HepG2 (cell line): Measurements from ENCODE around the gene NFYC. TPM values are rescaled to one million over a fixed set of nuclear protein-coding genes. Genes with fewer than 3 reads are reported as not detected.

ENCODE experiments used
- BHLHE40 ChIP-seq: IDR thresholded peaks from 2 replicates; pipeline ENCODE4 v1.6.1; 2011; ENCODE audit warnings: low read length, improper control_type of control experiment
- CREB1 ChIP-seq, 2 experiments: fragments of 450-650 bp in 1 of 2; IDR thresholded peaks; 2 replicates each; pipeline ENCODE4 v1.6.1; 2016 to 2017; ENCODE audit warnings: control low read depth in 1 of 2, mild to moderate bottlenecking in 1 of 2, missing compliant biosample characterization in 1 of 2, missing genetic modification characterization in 1 of 2
- GTF3A ChIP-seq: sonication (generic); formaldehyde crosslinking; conservative IDR thresholded peaks from 2 replicates; pipeline ENCODE4 v1.4.0; 2020; ENCODE audit warnings: mild to moderate bottlenecking, missing genetic modification reagents
- JDP2 ChIP-seq: sonication (generic); formaldehyde crosslinking; IDR thresholded peaks from 2 replicates; pipeline ENCODE4 v1.8.1; 2022; ENCODE audit warnings: missing genetic modification reagents, borderline replicate concordance
- KDM4B ChIP-seq: sonication (generic); formaldehyde crosslinking; IDR thresholded peaks from 2 replicates; pipeline ENCODE4 v1.4.0; 2020; ENCODE audit warnings: missing genetic modification reagents
- KDM5A ChIP-seq: fragments of 200-600 bp; sonication (generic); IDR thresholded peaks from 2 replicates; pipeline ENCODE4 v1.7.0; 2018; ENCODE audit warnings: antibody characterized with exemption, mild to moderate bottlenecking, low read length, borderline replicate concordance
- MAFK ChIP-seq, 2 experiments: IDR thresholded peaks in 1 of 2; conservative IDR thresholded peaks in 1 of 2; 2 replicates each; pipeline ENCODE4 v1.6.1; 2011; ENCODE audit warnings: improper control_type of control experiment in 2 of 2, low read length in 2 of 2
- MIER3 ChIP-seq: IDR thresholded peaks from 2 replicates; pipeline ENCODE4 v1.6.1; 2016; ENCODE audit warnings: missing compliant biosample characterization, borderline replicate concordance
- NKX3-1 ChIP-seq: sonication (generic); formaldehyde crosslinking; IDR thresholded peaks from 2 replicates; pipeline ENCODE4 v1.5.0; 2020; ENCODE audit warnings: missing genetic modification reagents
- PAX8 ChIP-seq: sonication (generic); formaldehyde crosslinking; IDR thresholded peaks from 2 replicates; pipeline ENCODE4 v1.8.0; 2022; ENCODE audit warnings: mild to moderate bottlenecking, missing genetic modification reagents, borderline replicate concordance
- POLR2AphosphoS5 ChIP-seq: IDR thresholded peaks from 2 replicates; pipeline ENCODE4 v1.6.1; 2012; ENCODE audit warnings: low read depth, low read length
- SETDB1 ChIP-seq: sonication (generic); formaldehyde crosslinking; IDR thresholded peaks from 2 replicates; pipeline ENCODE4 v1.5.1; 2020; ENCODE audit warnings: missing genetic modification reagents, mild to moderate bottlenecking, borderline replicate concordance
- SOX13 ChIP-seq, 3 experiments: fragments of 450-650 bp in 1 of 3; sonication (generic) in 1 of 3; formaldehyde crosslinking in 1 of 3; IDR thresholded peaks in 2 of 3; conservative IDR thresholded peaks in 1 of 3; 2 replicates each; pipeline versions ENCODE4 v1.5.0 to v1.6.1; 2016 to 2020; ENCODE audit warnings: antibody characterized with exemption in 1 of 3, mild to moderate bottlenecking in 1 of 3, missing compliant biosample characterization in 1 of 3, missing genetic modification reagents in 1 of 3, moderate library complexity in 1 of 3
- TBX2 ChIP-seq: sonication (generic); formaldehyde crosslinking; IDR thresholded peaks from 2 replicates; pipeline ENCODE4 v1.5.0; 2020; ENCODE audit warnings: missing genetic modification reagents, mild to moderate bottlenecking, borderline replicate concordance
- ZNF12 ChIP-seq: sonication (generic); formaldehyde crosslinking; IDR thresholded peaks from 2 replicates; pipeline ENCODE4 v1.5.0; 2020; ENCODE audit warnings: missing genetic modification reagents
- ZNF225 ChIP-seq: sonication (generic); formaldehyde crosslinking; IDR thresholded peaks from 2 replicates; pipeline ENCODE4 v1.4.0; 2020; ENCODE audit warnings: mild to moderate bottlenecking, missing genetic modification reagents
- ZNF709 ChIP-seq: sonication (generic); formaldehyde crosslinking; IDR thresholded peaks from 2 replicates; pipeline ENCODE4 v1.5.0; 2020; ENCODE audit warnings: mild to moderate bottlenecking, missing genetic modification reagents
- ZSCAN31 ChIP-seq: sonication (generic); formaldehyde crosslinking; IDR thresholded peaks from 2 replicates; pipeline ENCODE4 v1.5.0; 2020; ENCODE audit warnings: low read depth, mild to moderate bottlenecking, missing genetic modification reagents
- polyA plus RNA-seq, 8 experiments: library from polyadenylated mRNA; depleted of rRNA in 3 of 8; stranded (reverse) in 7 of 8; unstranded in 1 of 8; fragments of >200 nt; fragmentation: Illumina TruSeq in 4 of 8; extraction: Trizol in 4 of 8; gene quantifications; 2 replicates each; pipeline versions ENCODE4 v1.2.1 to v1.2.3, GENCODE V29; 2011 to 2016; ENCODE audit warnings: low read depth in 4 of 8, missing spikeins in 1 of 8, mixed read lengths in 1 of 8; ENCODE audit not compliant: insufficient read depth in 1 of 8
- total RNA-seq, 5 experiments: library from RNA; depleted of rRNA; stranded (reverse); fragments of >200 nt; fragmentation: Illumina TruSeq; extraction: Trizol; gene quantifications; 2 replicates each; pipeline ENCODE4 v1.2.3, GENCODE V29; 2016; ENCODE audit warnings: low read depth in 1 of 5
- TF ChIP-seq, protein P1 (sequence below): sonication (generic); formaldehyde crosslinking; IDR thresholded peaks from 2 replicates; pipeline ENCODE4 v1.5.0; 2020; ENCODE audit warnings: missing genetic modification reagents, mild to moderate bottlenecking, borderline replicate concordance
- TF ChIP-seq, protein P2 (sequence below): sonication (generic); formaldehyde crosslinking; IDR thresholded peaks from 2 replicates; pipeline ENCODE4 v1.8.0; 2022; ENCODE audit warnings: mild to moderate bottlenecking, missing genetic modification reagents, moderate library complexity
- TF ChIP-seq, protein P3 (sequence below): sonication (generic); formaldehyde crosslinking; IDR thresholded peaks from 2 replicates; pipeline ENCODE4 v1.4.0; 2020; ENCODE audit warnings: missing genetic modification reagents, mild to moderate bottlenecking, borderline replicate concordance
- TF ChIP-seq, protein P4 (sequence below): IDR thresholded peaks from 2 replicates; pipeline ENCODE4 v1.6.1; 2016; ENCODE audit warnings: missing compliant biosample characterization, missing genetic modification reagents, borderline replicate concordance

NFYC gene
- total and polyA plus RNA-seq, 2 of the 13 experiments (the other 11 are each of a cell fraction or from before 2014, with no cell fraction given) = 33.9 to 73.7 TPM

DNA sequence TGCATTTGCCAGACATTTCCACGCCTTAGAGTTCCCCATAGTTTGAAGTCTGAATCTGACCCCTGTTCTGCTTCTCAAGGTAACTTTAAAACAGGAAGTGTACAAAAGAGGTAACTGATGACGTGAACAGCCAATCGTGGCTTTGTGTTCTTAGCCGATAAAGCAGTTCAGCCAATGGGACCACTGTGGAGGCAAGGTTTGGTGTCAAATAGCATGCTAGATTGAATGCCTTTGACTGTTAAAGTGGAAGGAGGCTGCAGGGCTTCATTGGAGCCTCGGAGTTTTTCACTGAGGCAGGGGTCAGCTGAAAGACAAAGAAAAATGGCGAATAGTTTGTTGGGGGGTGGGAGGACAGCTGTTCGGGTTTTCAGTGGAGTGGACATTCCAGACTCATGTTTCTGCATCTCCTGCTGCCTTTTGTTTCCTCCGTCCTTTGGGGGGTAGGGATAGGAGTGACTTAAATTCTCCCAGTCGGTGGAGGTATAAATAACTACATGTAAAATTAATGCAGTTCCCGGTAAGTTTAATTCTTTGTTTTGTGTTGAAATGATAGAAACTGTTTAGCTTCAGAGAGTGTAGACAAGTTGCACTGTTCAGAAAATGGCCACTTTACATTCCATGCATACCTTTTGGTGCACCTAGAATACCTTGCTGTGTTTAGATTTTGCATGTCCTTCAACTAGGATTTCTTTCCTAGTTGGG is 17.7 kb downstream of the NFYC start (continued):
- TF ChIP-seq BHLHE40 (no peak), ZNF709 (CRISPR knock-in tag) (no peak), ZNF225 (CRISPR knock-in tag) (no peak), TBX2 (CRISPR knock-in tag) (no peak), JDP2 (no peak), SETDB1 (CRISPR knock-in tag) (no peak), MIER3 (CRISPR knock-in tag) (0 out of 2 replicates have a peak, but pooled peaks have one; percentile 29), ZSCAN31 (CRISPR knock-in tag) (no peak), POLR2AphosphoS5 (peak; percentile 93), KDM4B (CRISPR knock-in tag) (no peak), SOX13 (IDR thresholded peaks at IDR 0.05) (no peak), SOX13 (CRISPR knock-in tag; conservative IDR thresholded peaks at IDR 0.05 in 1 of 2, IDR thresholded peaks at IDR 0.05 in 1 of 2) (0 out of 4 replicates have a peak, but pooled peaks of 1 of the 2 experiments have one; percentile 35), NKX3-1 (CRISPR knock-in tag) (no peak), MAFK (conservative IDR thresholded peaks at IDR 0.05 in 1 of 2, IDR thresholded peaks at IDR 0.05 in 1 of 2; ENCODE audit: low read length in 2 of 2) (no peak), PAX8 (CRISPR knock-in tag) (no peak), CREB1 (IDR thresholded peaks at IDR 0.05) (peak; percentile 94), CREB1 (CRISPR knock-in tag; IDR thresholded peaks at IDR 0.05) (peak; percentile 95), GTF3A (CRISPR knock-in tag) (no peak), ZNF12 (CRISPR knock-in tag) (no peak), KDM5A (0 out of 2 replicates have a peak, but pooled peaks have one; percentile 76)
- TF ChIP-seq, protein P1, sequence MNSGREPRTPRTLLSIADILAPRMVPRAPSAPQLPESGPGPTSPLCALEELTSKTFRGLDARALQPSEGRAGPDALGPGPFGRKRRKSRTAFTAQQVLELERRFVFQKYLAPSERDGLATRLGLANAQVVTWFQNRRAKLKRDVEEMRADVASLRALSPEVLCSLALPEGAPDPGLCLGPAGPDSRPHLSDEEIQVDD (CRISPR knock-in tag) = no peak
- TF ChIP-seq, protein P2, sequence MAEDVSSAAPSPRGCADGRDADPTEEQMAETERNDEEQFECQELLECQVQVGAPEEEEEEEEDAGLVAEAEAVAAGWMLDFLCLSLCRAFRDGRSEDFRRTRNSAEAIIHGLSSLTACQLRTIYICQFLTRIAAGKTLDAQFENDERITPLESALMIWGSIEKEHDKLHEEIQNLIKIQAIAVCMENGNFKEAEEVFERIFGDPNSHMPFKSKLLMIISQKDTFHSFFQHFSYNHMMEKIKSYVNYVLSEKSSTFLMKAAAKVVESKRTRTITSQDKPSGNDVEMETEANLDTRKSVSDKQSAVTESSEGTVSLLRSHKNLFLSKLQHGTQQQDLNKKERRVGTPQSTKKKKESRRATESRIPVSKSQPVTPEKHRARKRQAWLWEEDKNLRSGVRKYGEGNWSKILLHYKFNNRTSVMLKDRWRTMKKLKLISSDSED = no peak
- TF ChIP-seq, protein P3, sequence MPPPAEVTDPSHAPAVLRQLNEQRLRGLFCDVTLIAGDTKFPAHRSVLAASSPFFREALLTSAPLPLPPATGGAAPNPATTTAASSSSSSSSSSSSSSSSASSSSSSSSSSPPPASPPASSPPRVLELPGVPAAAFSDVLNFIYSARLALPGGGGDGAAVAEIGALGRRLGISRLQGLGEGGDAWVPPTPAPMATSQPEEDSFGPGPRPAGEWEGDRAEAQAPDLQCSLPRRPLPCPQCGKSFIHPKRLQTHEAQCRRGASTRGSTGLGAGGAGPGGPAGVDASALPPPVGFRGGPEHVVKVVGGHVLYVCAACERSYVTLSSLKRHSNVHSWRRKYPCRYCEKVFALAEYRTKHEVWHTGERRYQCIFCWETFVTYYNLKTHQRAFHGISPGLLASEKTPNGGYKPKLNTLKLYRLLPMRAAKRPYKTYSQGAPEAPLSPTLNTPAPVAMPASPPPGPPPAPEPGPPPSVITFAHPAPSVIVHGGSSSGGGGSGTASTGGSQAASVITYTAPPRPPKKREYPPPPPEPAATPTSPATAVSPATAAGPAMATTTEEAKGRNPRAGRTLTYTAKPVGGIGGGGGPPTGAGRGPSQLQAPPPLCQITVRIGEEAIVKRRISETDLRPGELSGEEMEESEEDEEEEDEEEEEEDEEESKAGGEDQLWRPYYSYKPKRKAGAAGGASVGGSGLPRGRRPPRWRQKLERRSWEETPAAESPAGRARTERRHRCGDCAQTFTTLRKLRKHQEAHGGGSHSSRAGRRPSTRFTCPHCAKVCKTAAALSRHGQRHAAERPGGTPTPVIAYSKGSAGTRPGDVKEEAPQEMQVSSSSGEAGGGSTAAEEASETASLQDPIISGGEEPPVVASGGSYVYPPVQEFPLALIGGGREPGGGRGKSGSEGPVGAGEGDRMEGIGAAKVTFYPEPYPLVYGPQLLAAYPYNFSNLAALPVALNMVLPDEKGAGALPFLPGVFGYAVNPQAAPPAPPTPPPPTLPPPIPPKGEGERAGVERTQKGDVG = no peak
- TF ChIP-seq, protein P4, sequence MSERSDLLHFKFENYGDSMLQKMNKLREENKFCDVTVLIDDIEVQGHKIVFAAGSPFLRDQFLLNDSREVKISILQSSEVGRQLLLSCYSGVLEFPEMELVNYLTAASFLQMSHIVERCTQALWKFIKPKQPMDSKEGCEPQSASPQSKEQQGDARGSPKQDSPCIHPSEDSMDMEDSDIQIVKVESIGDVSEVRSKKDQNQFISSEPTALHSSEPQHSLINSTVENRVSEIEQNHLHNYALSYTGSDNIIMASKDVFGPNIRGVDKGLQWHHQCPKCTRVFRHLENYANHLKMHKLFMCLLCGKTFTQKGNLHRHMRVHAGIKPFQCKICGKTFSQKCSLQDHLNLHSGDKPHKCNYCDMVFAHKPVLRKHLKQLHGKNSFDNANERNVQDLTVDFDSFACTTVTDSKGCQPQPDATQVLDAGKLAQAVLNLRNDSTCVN (CRISPR knock-in tag) = no peak; the same call in 1 of the 2 replicates
